ENCODE data around the gene ZNRF2.
A peak's percentile ranks its signal among the peaks of the same experiment; 100 is the strongest.
"Not testable (repeated sequence)": the region's sequence is repeated elsewhere in the genome, so short reads cannot be mapped to it uniquely, and the experiment has no call there.

The ZNRF2 gene

GRCh38 chr7:30292416-30293038 is 8.1 kb downstream of the ZNRF2 start:
- peak; percentile 32 for DNase-seq

GRCh38 chr7:30296304-30296703 is 11.9 kb downstream of the ZNRF2 start:
- not testable (repeated sequence) for DNase-seq

DNA sequence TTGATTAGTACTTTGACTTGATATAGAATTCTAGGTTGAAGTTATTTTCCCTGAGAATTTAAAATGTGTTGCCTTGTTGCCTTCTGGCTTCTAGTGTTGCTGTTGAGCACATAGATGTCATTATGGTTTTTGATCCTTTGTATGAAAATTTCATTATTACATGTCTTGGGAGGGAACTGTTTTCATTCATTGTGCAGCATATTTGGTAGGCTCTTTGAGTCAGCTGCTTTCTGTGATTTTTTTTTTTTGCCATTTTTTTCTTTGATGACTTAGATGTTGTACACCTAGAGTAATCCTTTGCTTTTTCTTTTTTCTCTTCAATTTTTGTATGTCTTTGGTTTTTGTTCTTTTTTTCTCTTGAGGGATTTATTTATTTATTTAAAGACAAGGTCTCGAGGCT is 13.1 kb downstream of the ZNRF2 start:
- DNase-seq = not testable (repeated sequence)

GRCh38 chr7:30298409-30298808 is 14.0 kb downstream of the ZNRF2 start:
- DNase-seq = not testable (repeated sequence)

- DNase-seq = peak; percentile 12
Observed at GRCh38 chr7:30301751-30302150, 17.4 kb downstream of the ZNRF2 start.

DNA sequence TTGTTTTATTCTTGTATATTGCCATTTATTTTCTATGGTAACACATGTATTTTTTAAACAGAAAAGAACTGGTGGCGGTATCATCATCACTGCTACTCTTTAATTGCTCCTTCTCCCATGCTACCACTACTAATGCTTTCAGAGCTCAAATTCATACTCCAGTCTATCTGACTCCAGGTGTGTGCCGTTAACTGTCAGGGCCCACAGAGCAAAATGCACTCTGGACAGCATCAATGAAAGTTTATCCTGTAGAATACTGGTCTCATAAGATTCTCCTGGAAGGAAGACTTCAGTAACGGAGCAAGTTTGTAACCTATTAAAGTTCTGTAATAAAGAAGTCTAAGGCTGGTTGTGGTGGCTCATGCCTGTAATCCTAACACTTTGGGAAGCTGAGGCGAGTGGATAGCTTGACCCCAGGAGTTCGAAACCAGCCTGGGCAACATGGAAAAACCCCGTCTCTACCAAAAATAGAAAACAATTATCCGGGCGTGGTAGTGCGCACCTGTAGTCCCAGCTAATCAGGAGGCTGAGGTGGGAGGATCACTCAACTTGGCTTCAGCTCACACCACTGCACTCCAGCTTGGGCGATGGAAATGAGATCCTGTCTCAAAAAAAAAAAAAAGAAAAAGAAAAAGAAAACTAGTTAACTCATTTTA is 18.4 kb downstream of the ZNRF2 start:
- DNase-seq = peak; percentile 20

GRCh38 chr7:30303312-30304039 is 19.1 kb downstream of the ZNRF2 start:
- DNase-seq = no peak

- peak; percentile 71 for DNase-seq
Observed at GRCh38 chr7:30304177-30304884, 19.9 kb downstream of the ZNRF2 start.

- no peak for DNase-seq
Observed at GRCh38 chr7:30306976-30307375, 22.6 kb downstream of the ZNRF2 start.

GRCh38 chr7:30308389-30308788 is 24.0 kb downstream of the ZNRF2 start:
- peak; percentile 75 for DNase-seq

GRCh38 chr7:30309302-30309701 is 24.9 kb downstream of the ZNRF2 start:
- DNase-seq = peak; percentile 20

GRCh38 chr7:30309842-30310435 is 25.5 kb downstream of the ZNRF2 start:
- DNase-seq = no peak

DNA sequence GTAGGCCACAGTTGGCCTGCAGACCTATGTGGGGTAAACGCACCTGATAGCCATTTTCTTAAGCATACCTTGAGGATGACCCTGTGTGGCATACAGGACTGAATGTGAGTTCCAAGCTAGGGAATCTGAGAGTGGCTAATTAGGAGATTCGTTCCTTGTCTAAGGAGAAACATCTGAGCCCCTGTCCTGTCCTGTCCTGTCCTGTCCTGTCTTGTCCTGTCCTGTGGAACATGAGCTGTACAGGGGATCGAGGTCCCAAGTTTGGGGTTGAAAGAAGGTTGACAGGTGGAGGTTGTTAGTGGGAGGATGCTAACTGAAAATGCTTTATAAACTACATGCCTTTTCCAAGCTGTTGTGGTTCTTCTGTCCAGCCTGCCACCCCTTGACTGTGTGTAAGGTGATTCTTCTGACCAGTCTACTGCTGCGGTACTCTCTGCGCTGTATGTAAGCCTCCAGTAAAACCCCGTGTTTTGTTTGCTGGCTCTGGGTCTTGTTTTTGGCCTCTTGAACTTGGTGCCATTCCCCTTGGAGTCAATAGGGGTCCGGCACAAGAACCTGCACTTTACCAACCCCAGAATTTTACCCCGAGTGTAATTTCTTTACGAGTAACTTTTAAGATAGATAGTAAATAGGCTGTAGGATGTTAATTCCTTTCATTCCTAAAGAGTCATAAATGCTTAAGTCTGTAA is 26.4 kb downstream of the ZNRF2 start:
- no peak for DNase-seq

- peak; percentile 31 for DNase-seq
Observed at GRCh38 chr7:30312178-30312577, 27.8 kb downstream of the ZNRF2 start.

DNA sequence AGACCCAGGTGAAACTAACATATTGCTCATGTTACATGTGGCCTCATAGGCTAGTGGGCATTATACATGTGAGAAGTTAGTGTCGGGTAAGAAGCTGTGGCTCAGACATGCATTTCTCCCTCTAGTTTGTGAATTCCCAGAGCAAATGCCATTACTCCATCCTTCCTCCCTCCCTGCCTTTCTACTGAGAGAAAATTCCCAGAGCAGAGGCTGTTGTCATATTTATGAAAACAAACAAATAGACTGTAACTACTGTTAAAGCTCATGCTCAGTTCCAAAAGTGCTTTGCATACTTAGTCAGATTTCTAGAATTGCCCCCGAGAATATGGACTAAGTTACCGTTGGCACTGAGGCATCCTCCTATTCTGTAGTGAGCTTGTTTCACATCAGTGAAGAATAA is 29.0 kb downstream of the ZNRF2 start:
- DNase-seq = no peak

DNA sequence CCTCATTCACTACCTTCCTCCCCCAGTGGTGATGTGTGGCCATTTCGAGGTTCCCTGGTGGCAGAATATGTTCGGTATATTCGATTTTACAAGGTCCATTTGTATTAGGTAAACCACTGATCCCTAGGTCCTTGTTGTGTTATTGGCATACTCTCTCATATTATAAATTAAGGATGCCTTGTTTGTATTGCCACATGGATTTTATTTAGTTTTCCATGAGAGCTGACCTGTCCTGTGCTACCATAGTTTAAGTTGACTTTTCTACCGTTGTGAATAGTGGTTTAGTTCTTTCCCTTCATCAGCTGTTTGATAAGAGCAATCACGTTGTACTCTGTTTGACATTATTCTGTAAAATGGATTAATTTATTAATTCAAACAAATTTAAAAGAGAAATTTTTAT is 29.4 kb downstream of the ZNRF2 start:
- DNase-seq = no peak

GRCh38 chr7:30315589-30315988 is 31.2 kb downstream of the ZNRF2 start:
- DNase-seq = peak; percentile 23

DNA sequence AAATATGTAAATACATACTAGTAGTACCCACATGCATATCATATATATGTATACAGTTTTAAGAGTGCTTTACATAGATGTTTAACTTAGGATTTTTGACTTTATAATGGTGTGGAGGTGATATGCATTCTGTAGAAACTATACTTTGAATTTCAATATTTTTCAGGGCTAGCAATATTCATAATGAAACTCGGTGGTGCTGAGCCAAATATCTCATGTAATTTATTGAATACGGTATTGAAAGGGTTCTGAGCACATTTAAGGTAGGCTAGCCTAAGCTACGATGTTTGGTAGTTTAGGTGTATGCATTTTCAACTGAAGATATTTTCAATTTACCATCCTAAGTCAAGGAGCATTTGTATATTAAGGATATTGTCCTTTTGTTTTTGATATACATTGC is 36.0 kb downstream of the ZNRF2 start:
- DNase-seq = no peak

- DNase-seq = peak; percentile 66
Observed at GRCh38 chr7:30321089-30321881, 36.9 kb downstream of the ZNRF2 start.

DNA sequence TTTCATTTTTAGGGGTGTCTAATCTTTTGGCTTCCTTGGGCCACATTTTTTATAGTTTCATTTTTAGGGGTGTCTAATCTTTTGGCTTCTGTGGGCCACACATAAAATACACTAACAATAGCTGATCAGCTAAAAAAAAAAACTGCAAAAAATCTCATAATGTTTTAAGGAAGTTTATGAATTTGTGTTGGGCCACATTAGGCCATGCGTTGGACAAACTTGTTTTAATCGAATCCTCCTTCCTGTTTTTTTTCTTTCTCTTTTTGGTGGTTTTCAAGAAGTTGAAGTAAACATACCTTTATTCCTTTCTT is 37.4 kb downstream of the ZNRF2 start:
- DNase-seq = no peak

DNA sequence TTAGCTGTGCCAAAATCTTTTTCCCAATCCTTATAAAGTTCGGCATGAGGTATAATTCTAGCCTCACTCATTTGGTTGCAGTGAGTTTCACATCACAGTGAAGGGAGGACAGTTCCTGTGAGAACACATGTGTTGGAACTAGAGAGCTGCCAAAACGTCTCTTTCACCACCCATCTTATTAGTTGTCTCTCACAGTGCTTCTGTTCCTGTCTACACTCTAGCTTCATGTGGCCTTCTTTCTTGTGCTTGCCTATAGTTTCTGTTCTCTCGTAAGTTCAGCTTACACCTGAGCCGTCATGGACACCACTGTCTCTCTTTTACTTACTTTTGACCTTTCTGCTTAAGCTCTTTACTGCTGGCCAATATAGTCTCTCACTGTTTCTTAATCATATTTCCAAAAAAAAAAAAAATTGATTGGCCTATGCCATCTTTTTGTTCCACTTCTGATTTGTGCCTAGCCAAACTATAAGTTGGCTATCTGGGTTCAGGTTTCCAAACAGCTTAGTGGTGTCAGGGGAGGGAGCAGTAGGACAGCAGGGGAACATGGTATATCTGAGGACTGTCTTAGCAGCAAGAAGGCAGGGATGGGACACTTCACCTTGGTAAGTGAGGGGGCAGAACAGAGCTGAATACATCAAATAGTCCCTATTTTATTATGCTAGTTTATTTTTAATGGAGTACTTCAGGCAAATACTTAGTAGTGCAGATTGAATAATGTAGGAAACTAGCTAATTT is 38.0 kb downstream of the ZNRF2 start:
- DNase-seq = peak; percentile 34

Data from NCI-H69 (cell line).